ENCODE data around the gene CPTP.

GRCh38 chr1:1374589-1374928, 50.0 kb downstream of the CPTP start:
- no peak for TF ChIP-seq CTCF (IDR thresholded peaks at IDR 0.05; ENCODE audit: low read length)
- no peak for TF ChIP-seq EZH2phosphoT487 (IDR thresholded peaks at IDR 0.05; ENCODE audit: low read length)
- no peak for TF ChIP-seq EZH2 (optimal IDR thresholded peaks at IDR 0.05; ENCODE audit: low read depth, low read length)

Data from MM.1S (cell line).